Epithelial cell of proximal tubule (primary cell): ENCODE measurements around the gene PAK3. TPM values are rescaled to one million over a fixed set of nuclear protein-coding genes. Genes with fewer than 3 reads are reported as not detected.

Source experiments
- DNase-seq: peaks from one replicate; pipeline ENCODE4 v3.0.0-alpha.2; 2011; ENCODE audit warnings: low read depth
- H3K4me3 ChIP-seq: 2 replicates; pipeline ENCODE4 v1.5.1; 2011; ENCODE audit warnings: low read depth, mild to moderate bottlenecking, low read length
- CTCF ChIP-seq: conservative IDR thresholded peaks from 2 replicates; pipeline ENCODE4 v1.5.1; 2012; ENCODE audit warnings: low read depth, mild to moderate bottlenecking, low read length
- total RNA-seq: library from RNA; depleted of rRNA; stranded (reverse); fragments of >200 nt; gene quantifications from 2 replicates; pipeline ENCODE4 v1.2.3, GENCODE V29; 2015

PAK3 gene
- total RNA-seq, 1 donor from 2014 or later, result 4.5 TPM

- no peak for DNase-seq
- no peak overlapping the region for H3K4me3 ChIP-seq
- TF ChIP-seq CTCF, result peak; percentile 55
Observed at GRCh38 chrX:111164728-111165127, 68.7 kb downstream of the PAK3 start.

GRCh38 chrX:111165902-111166301 is 69.9 kb downstream of the PAK3 start:
- no peak overlapping the region for H3K4me3 ChIP-seq
- DNase-seq, result no peak
- no peak for TF ChIP-seq CTCF

GRCh38 chrX:111167334-111167733 is 71.3 kb downstream of the PAK3 start:
- TF ChIP-seq CTCF, result no peak
- H3K4me3 ChIP-seq, result no peak overlapping the region
- DNase-seq, result no peak

- no peak for DNase-seq
- peak; percentile 50 for TF ChIP-seq CTCF
- H3K4me3 ChIP-seq, result no peak overlapping the region
Observed at GRCh38 chrX:111168314-111168713, 72.3 kb downstream of the PAK3 start.

- H3K4me3 ChIP-seq, result no peak overlapping the region
- DNase-seq, result no peak
- no peak for TF ChIP-seq CTCF
Observed at GRCh38 chrX:111169141-111169540, 73.2 kb downstream of the PAK3 start.

GRCh38 chrX:111170017-111170416 is 74.0 kb downstream of the PAK3 start:
- H3K4me3 ChIP-seq, result no peak overlapping the region
- TF ChIP-seq CTCF, result no peak
- DNase-seq, result peak; percentile 13

GRCh38 chrX:111180750-111181240 is 84.8 kb downstream of the PAK3 start:
- DNase-seq, result no peak
- no peak overlapping the region for H3K4me3 ChIP-seq
- no peak for TF ChIP-seq CTCF
